SK-N-SH (cell line): ENCODE results near the gene TMEM138. TPM values are rescaled to one million over a fixed set of nuclear protein-coding genes. Genes with fewer than 3 reads are reported as not detected.

Experiments used
- CTCF ChIA-PET: fragments of 300-600, 350-600 bp; formaldehyde crosslinking; extraction: SDS; loops from one replicate; lab custom pipeline; 2021; lab: Yijun Ruan, JAX
- POLR2A ChIA-PET: fragments of 350-600 bp; sonication (Branson Sonifier 250); formaldehyde crosslinking; extraction: SDS; loops from one replicate; lab custom pipeline; 2020; ENCODE audit warnings: antibody characterized with exemption, inconsistent platforms; lab: Yijun Ruan, JAX
- DNase-seq: peaks from one replicate; pipeline ENCODE4 v3.0.0; 2012
- H2AFZ ChIP-seq: fragments of 200-600 bp; sonication (generic); 2 replicates; pipeline ENCODE4 v1.8.1; 2016; ENCODE audit warnings: antibody characterized with exemption, mild to moderate bottlenecking, low read depth
- H3F3A ChIP-seq: fragments of 200-600 bp; sonication (generic); replicated peaks from 2 replicates; pipeline ENCODE3; 2016; ENCODE audit warnings: antibody characterized with exemption, mild to moderate bottlenecking; ENCODE audit not compliant: insufficient read depth
- H3K27ac ChIP-seq, 2 experiments: fragments of 200-500 bp in 1 of 2; fragments of 200-600 bp in 1 of 2; sonication (Bioruptor generic) in 1 of 2; sonication (generic), shearing (Covaris generic) in 1 of 2; 2 replicates each; pipeline versions ENCODE4 v1.5.1 to v1.6.1; 2014 to 2016; ENCODE audit warnings: low read depth in 2 of 2, inconsistent platforms in 1 of 2, low read length in 1 of 2, mild to moderate bottlenecking in 1 of 2, mixed read lengths in 1 of 2
- H3K27me3 ChIP-seq: fragments of 200-600 bp; sonication (generic), shearing (Covaris generic); 2 replicates; pipeline ENCODE4 v1.6.1; 2016; ENCODE audit warnings: mixed run types; ENCODE audit not compliant: insufficient read depth
- H3K36me3 ChIP-seq, 2 experiments: fragments of 200-500 bp in 1 of 2; fragments of 200-600 bp in 1 of 2; sonication (Bioruptor generic) in 1 of 2; sonication (generic) in 1 of 2; replicated peaks in 1 of 2; 2 replicates each; pipeline versions ENCODE3 to v1.5.1; 2014 to 2016; ENCODE audit warnings: low read length in 1 of 2, mild to moderate bottlenecking in 1 of 2; ENCODE audit not compliant: insufficient read depth in 2 of 2, control insufficient read depth in 1 of 2
- H3K4me1 ChIP-seq, 2 experiments: fragments of 200-500 bp in 1 of 2; fragments of 200-600 bp in 1 of 2; sonication (Bioruptor generic) in 1 of 2; sonication (generic), shearing (Covaris generic) in 1 of 2; 2 replicates each; pipeline versions ENCODE4 v1.5.1 to v1.6.1; 2014 to 2016; ENCODE audit warnings: low read depth in 1 of 2, low read length in 1 of 2, mixed run types in 1 of 2; ENCODE audit not compliant: insufficient read depth in 2 of 2, control insufficient read depth in 1 of 2
- H3K4me2 ChIP-seq: fragments of 200-600 bp; sonication (generic), shearing (Covaris generic); 2 replicates; pipeline ENCODE4 v1.6.1; 2017; ENCODE audit warnings: mixed run types
- H3K4me3 ChIP-seq, 2 experiments: fragments of 200-500 bp in 1 of 2; fragments of 200-600 bp in 1 of 2; sonication (Bioruptor generic) in 1 of 2; sonication (generic), shearing (Covaris generic) in 1 of 2; 2 replicates each; pipeline versions ENCODE4 v1.5.1 to v1.8.1; 2014 to 2016; ENCODE audit warnings: low read depth in 2 of 2, inconsistent platforms in 1 of 2, low read length in 1 of 2, mild to moderate bottlenecking in 1 of 2, mixed read lengths in 1 of 2, moderate library complexity in 1 of 2
- H3K79me2 ChIP-seq: fragments of 200-600 bp; sonication (generic); 2 replicates; pipeline ENCODE4 v1.8.1; 2017; ENCODE audit warnings: mild to moderate bottlenecking; ENCODE audit not compliant: insufficient read depth
- H3K9ac ChIP-seq: fragments of 200-600 bp; sonication (generic); 2 replicates; pipeline ENCODE4 v1.6.1; 2017; ENCODE audit warnings: mixed run types
- H3K9me2 ChIP-seq: fragments of 200-600 bp; sonication (generic); 2 replicates; pipeline ENCODE4 v1.6.1; 2017; ENCODE audit warnings: mixed run types
- H3K9me3 ChIP-seq: fragments of 200-600 bp; sonication (generic); 2 replicates; pipeline ENCODE4 v1.6.1; 2017; ENCODE audit warnings: mixed run types, mild to moderate bottlenecking, moderate library complexity
- H4K20me1 ChIP-seq: fragments of 200-600 bp; sonication (generic); 2 replicates; pipeline ENCODE4 v1.6.1; 2017; ENCODE audit warnings: mild to moderate bottlenecking, mixed run types; ENCODE audit not compliant: insufficient read depth
- CHD2 ChIP-seq: fragments of 150-350 bp; IDR thresholded peaks from 2 replicates; pipeline ENCODE4 v1.6.1; 2018; ENCODE audit warnings: low read length; ENCODE audit not compliant: partially characterized antibody
- ELF1 ChIP-seq: IDR thresholded peaks from 2 replicates; pipeline ENCODE4 v1.4.0; 2012
- EZH2phosphoT487 ChIP-seq: fragments of 200-600 bp; sonication (generic); IDR thresholded peaks from 2 replicates; pipeline ENCODE4 v1.6.1; 2017; ENCODE audit warnings: low read depth, mixed run types, mild to moderate bottlenecking, antibody characterized with exemption, moderate library complexity, borderline replicate concordance
- FOSL2 ChIP-seq: IDR thresholded peaks from 2 replicates; pipeline ENCODE4 v1.4.0; 2012; ENCODE audit warnings: low read depth, mild to moderate bottlenecking, moderate library complexity, borderline replicate concordance
- FOXJ3 ChIP-seq: sonication (generic); formaldehyde crosslinking; IDR thresholded peaks from 2 replicates; pipeline ENCODE4 v1.5.1; 2020; ENCODE audit warnings: mild to moderate bottlenecking, missing genetic modification reagents
- FOXM1 ChIP-seq: IDR thresholded peaks from 2 replicates; pipeline ENCODE4 v1.4.0; 2012; ENCODE audit warnings: low read depth, mild to moderate bottlenecking
- GABPA ChIP-seq: IDR thresholded peaks from 2 replicates; pipeline ENCODE4 v1.4.0; 2012; ENCODE audit warnings: low read depth, mild to moderate bottlenecking
- GATA2 ChIP-seq: sonication (generic); formaldehyde crosslinking; IDR thresholded peaks from 2 replicates; pipeline ENCODE4 v1.5.0; 2020; ENCODE audit warnings: mild to moderate bottlenecking, missing genetic modification reagents
- MAX ChIP-seq: IDR thresholded peaks from 2 replicates; pipeline ENCODE4 v1.4.0; 2012; ENCODE audit warnings: low read depth
- MEF2A ChIP-seq: IDR thresholded peaks from 2 replicates; pipeline ENCODE4 v1.4.0; 2012; ENCODE audit warnings: low read depth, borderline replicate concordance
- MXI1 ChIP-seq: IDR thresholded peaks from 2 replicates; pipeline ENCODE4 v1.6.1; 2012; ENCODE audit warnings: mild to moderate bottlenecking, low read depth, low read length, improper control_type of control experiment
- NRF1 ChIP-seq: IDR thresholded peaks from 2 replicates; pipeline ENCODE4 v1.6.1; 2012; ENCODE audit warnings: low read depth, mild to moderate bottlenecking, low read length
- POLR2AphosphoS5 ChIP-seq: IDR thresholded peaks from 2 replicates; pipeline ENCODE4 v1.6.1; 2012; ENCODE audit warnings: low read depth, low read length
- RCOR1 ChIP-seq: fragments of 150-350 bp; IDR thresholded peaks from 2 replicates; pipeline ENCODE4 v1.6.1; 2017; ENCODE audit warnings: antibody characterized with exemption, low read length
- REST ChIP-seq: IDR thresholded peaks from 2 replicates; pipeline ENCODE4 v1.6.1; 2012; ENCODE audit warnings: mild to moderate bottlenecking, low read depth, low read length, moderate library complexity
- RFX5 ChIP-seq: IDR thresholded peaks from 2 replicates; pipeline ENCODE4 v1.6.1; 2012; ENCODE audit warnings: mild to moderate bottlenecking, improper control_type of control experiment, low read length
- RXRA ChIP-seq: IDR thresholded peaks from 2 replicates; pipeline ENCODE4 v1.4.0; 2012; ENCODE audit warnings: low read depth, mild to moderate bottlenecking, borderline replicate concordance
- TAF1 ChIP-seq: IDR thresholded peaks from 2 replicates; pipeline ENCODE4 v1.6.1; 2012; ENCODE audit warnings: low read depth, mild to moderate bottlenecking, low read length, moderate library complexity, borderline replicate concordance
- USF2 ChIP-seq: fragments of 150-350 bp; IDR thresholded peaks from 2 replicates; pipeline ENCODE4 v1.6.1; 2017; ENCODE audit warnings: antibody characterized with exemption, low read length, low read depth, borderline replicate concordance
- YY1 ChIP-seq: IDR thresholded peaks from 2 replicates; pipeline ENCODE4 v1.4.0; 2012; ENCODE audit warnings: low read depth, mild to moderate bottlenecking
- WGBS: methylation state at CpG from one replicate; pipeline ENCODE4 v1.1.6; 2017; ENCODE audit warnings: low lambda C conversion rate; 5-methylcytosine and 5-hydroxymethylcytosine counted together
- polyA plus RNA-seq, 3 experiments: library from polyadenylated mRNA; depleted of rRNA; stranded (reverse); fragments of >200 nt; gene quantifications; 2 replicates each; pipeline ENCODE4 v1.2.3, GENCODE V29; 2012

Gene TMEM138
- polyA plus RNA-seq, 1 of the 3 experiments (the other 2 are of a cell fraction): 82.2 TPM

- TF ChIP-seq FOSL2 (no peak), TAF1 (no peak)
- TF ChIP-seq, all 33 proteins: peak for 0
These were observed 19.9 kb upstream of the TMEM138 start (continued) for GRCh38 chr11:61342207-61342803.

- TF ChIP-seq FOSL2 (no peak), MXI1 (no peak), YY1 (no peak), ELF1 (no peak), RFX5 (no peak), MEF2A (no peak), GATA2 (CRISPR knock-in tag) (no peak), NRF1 (no peak), POLR2AphosphoS5 (no peak), FOXM1 (no peak), MAX (no peak), CHD2 (no peak), FOXJ3 (no peak), RXRA (no peak), REST (no peak), RCOR1 (no peak), USF2 (no peak), TAF1 (no peak), GABPA (no peak), EZH2phosphoT487 (no peak)
- Histone ChIP-seq H3K79me2 (no peaks in the 10 kb centered on the region), H2AFZ (no peak overlapping the region), H3K9me3 (no peaks in the 10 kb centered on the region), H3K4me1 (peaks cover 0 to 26% of the 10 kb centered on the region in 2 experiments; a peak in 1 of 4 replicates), H3F3A (no peaks in the 10 kb centered on the region), H3K36me3 (peaks cover 0 to 40% of the 10 kb centered on the region in 2 experiments), H3K27ac (peak overlapping the region in 1 of 2 experiments; percentile 89; a peak in 2 of 4 replicates), H3K9ac (no peak overlapping the region), H3K9me2 (no peaks in the 10 kb centered on the region), H3K27me3 (no peaks in the 10 kb centered on the region), H4K20me1 (no peaks in the 10 kb centered on the region), H3K4me2 (no peak overlapping the region), H3K4me3 (no peak overlapping the region)
- ChIA-PET CTCF (interaction anchor here (1.4 to 4.0 kb wide), 2 partner anchors 8 to 41 kb away, joined by 8 to 24 read pairs; no protein-coding TSS in a partner anchor), POLR2A (interaction anchor here (0.9 to 2.8 kb wide), 4 partner anchors 11 to 85 kb away, joined by 5 to 57 read pairs (median 12); partner anchors contain the start of genes CPSF7, CYB561A3, SDHAF2 and TMEM138)
- WGBS: 97% methylated on average over 16 of the region's 29 CpGs
- no peak for DNase-seq
These were observed 18.1 kb upstream of the TMEM138 start for GRCh38 chr11:61343792-61344745.
